ENCODE measurements around the gene LAP3. TPM values are rescaled to one million over a fixed set of nuclear protein-coding genes. Genes with fewer than 3 reads are reported as not detected.

The LAP3 gene
- polyA plus RNA-seq, 3 donors, result 30.7 to 101 (median 74.3) TPM

DNA sequence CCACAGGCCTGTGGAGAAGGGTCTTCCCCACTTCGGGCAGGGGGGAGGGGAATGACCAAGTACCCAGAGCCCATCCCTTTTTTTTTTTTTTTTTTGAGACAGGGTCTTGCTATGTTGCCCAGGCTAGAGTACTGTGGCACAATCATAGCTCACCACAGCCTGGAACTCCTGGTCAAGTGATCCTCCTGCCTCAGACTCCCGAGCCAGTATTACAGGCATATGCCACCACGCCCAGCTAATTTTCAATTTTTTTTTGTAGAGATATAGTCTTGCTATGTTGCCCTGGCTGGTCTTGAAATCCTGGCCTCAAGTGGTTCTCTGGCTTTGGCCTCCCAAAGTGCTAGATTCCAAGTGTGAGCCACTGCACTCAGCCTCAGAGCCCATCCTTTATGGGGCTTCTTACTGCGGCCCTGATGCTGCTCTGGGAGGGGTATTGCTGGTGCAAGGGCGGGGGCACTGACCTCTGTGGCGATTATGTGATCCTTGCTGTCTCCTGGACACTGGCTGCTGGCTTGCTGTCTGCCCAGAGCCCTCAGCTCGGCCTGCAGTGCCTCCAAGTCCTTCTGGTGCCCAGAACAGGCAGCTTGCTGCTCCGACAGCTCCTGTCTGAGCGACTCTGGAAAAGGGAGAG lies 70.3 kb downstream of the LAP3 start:
- 85 to 87% (median 86%) methylated on average over 9 of the region's 9 CpGs for WGBS, 3 donors
- no peak overlapping the region for H3K27ac ChIP-seq (ENCODE audit: low read depth, low read length)

DNA sequence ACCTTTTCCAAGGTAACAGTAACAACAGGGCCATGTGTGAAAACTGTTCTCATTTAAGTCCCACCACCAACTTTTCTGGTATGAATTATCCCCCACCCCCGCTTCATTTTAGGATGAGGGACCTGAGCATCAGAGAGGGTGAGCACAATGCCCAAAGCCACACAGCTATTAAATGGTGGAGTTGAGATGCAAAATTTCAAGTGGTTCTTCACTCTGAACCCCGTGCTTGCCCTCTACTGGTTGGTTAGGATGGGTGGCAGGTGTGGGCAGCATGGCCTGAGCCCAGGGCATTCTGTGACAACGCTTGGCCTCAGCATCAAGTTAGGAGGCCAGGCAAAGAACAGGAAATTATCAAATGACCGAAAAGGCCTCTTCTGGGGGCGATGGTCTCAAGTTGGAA lies 70.9 kb downstream of the LAP3 start:
- H3K27ac ChIP-seq (ENCODE audit: low read depth, low read length), result no peak overlapping the region
- 82 to 84% (median 84%) methylated on average over 5 of the region's 5 CpGs for WGBS, 3 donors

DNA sequence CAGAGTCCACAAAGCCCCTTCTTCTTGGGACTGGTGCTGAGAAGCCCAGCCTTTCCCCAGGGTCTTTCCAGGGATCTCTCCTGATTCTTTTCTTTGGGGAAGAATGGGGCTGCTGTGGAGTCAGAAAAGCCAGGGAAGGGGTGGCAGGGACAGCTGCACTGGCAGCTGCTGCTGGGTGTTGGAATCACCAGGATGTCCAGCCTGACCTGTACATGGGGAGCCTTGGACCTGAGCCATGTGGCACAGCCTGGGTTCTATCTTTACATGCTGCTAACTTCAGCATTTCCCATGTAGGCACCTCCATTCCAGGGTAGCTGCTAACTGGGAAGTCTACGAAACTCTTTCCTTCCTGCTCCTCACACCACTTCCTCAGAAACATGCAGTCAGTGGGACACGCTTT lies 73.4 kb downstream of the LAP3 start:
- 50 to 83% (median 64%) methylated on average over 2 of the region's 2 CpGs for WGBS, 3 donors
- no peak overlapping the region for H3K27ac ChIP-seq (ENCODE audit: low read depth, low read length)

DNA sequence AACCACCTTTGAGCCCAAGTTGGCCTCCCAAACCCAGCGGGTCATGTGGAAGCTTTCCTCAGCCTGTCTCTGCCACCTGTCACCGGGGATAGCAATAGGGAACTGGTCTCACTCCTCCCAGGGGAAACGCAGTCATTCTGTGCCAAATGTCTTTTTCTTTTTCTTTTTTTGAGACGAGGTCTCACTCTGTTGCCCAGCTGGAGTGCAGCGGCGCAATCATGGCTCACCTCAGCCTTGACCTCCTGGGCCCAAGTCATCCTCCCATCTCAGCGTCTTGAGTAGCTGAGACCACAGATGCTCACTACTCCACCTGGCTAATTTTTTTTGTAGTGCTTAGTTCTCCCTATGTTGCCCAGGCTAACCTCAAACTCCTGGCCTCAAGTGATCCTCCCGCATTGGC lies 77.7 kb downstream of the LAP3 start:
- 80 to 85% (median 84%) methylated on average over 8 of the region's 8 CpGs for WGBS, 3 donors
- H3K27ac ChIP-seq (ENCODE audit: low read depth, low read length), result no peak overlapping the region

DNA sequence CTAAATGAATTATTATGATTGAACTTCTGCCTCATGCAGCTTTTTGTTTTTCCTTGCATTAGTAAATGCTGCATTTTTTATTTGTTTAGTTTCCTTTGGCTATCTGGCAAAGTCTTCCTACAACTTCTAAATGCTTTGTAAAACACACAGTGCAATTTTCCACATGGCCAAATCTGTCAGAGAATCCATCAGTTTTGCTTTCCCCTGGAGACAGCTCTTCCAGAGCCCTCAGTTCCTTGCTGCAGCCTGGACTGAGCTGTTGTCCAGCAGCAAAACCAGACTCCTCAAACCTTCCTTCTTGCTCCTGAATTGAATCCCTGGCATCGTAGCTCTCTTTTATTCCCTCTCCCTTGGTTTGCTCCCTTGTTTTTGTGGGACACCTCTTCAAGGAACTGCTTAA lies 80.1 kb downstream of the LAP3 start:
- 48 to 83% (median 70%) methylated on average over 1 of the region's 1 CpG for WGBS, 3 donors
- H3K27ac ChIP-seq (ENCODE audit: low read depth, low read length), result no peak overlapping the region

Other genes with a start within 250 kb of the LAP3 start
- gene QDPR, start 65.1 kb upstream of the LAP3 start, polyA plus RNA-seq, result 10 to 100 TPM; 20.6 to 90.0 (median 64.4) TPM
- gene CLRN2, start 62.0 kb upstream of the LAP3 start, polyA plus RNA-seq, result not detected
- 10 to 100 TPM in 2 of 3 donors, 1 to 10 TPM in 1; 5.5 to 14.7 (median 13.1) TPM for gene MED28, start 37.4 kb downstream of the LAP3 start, polyA plus RNA-seq
- under 1 TPM; under 0.01 to 0.03 (median 0.02) TPM for gene FAM184B, start 204.4 kb downstream of the LAP3 start, polyA plus RNA-seq
- gene DCAF16, start 233.6 kb downstream of the LAP3 start, polyA plus RNA-seq, result 1 to 10 TPM; 6.1 to 9.7 (median 9.5) TPM
- gene NCAPG, start 233.8 kb downstream of the LAP3 start, polyA plus RNA-seq, result under 1 TPM; 0.10 to 0.67 (median 0.10) TPM